GM23248 (cell line): Measurements from ENCODE around the gene PTPRN2.

Experiments used
- EZH2 ChIP-seq: fragments of 200-600 bp; sonication (generic); IDR thresholded peaks from 2 replicates; pipeline ENCODE4 v1.6.1; 2018; ENCODE audit warnings: antibody characterized with exemption, mild to moderate bottlenecking; ENCODE audit not compliant: insufficient read depth, poor library complexity, severe bottlenecking
- EZH2phosphoT487 ChIP-seq: fragments of 200-600 bp; sonication (generic); IDR thresholded peaks from 2 replicates; pipeline ENCODE4 v1.6.1; 2018; ENCODE audit warnings: antibody characterized with exemption, moderate library complexity, mild to moderate bottlenecking, low read depth; ENCODE audit not compliant: insufficient read depth

- TF ChIP-seq EZH2 (no peak), EZH2phosphoT487 (no peak)
Observed at GRCh38 chr7:158500651-158501052, 87.0 kb downstream of the PTPRN2 start.
